ENCODE results near the gene QKI. TPM values are rescaled to one million over a fixed set of nuclear protein-coding genes. Genes with fewer than 3 reads are reported as not detected.
"Not testable (repeated sequence)": the region's sequence is repeated elsewhere in the genome, so short reads cannot be mapped to it uniquely, and the experiment has no call there.

Gene QKI
- polyA plus RNA-seq, 6 donors from 2014 or later = 20.4 to 67.9 (median 26.6) TPM

- ATAC-seq (ENCODE audit: low read depth in 2 of 2) = no peak
These were observed 33.3 kb upstream of the QKI start for GRCh38 chr6:163381118-163381756.

DNA sequence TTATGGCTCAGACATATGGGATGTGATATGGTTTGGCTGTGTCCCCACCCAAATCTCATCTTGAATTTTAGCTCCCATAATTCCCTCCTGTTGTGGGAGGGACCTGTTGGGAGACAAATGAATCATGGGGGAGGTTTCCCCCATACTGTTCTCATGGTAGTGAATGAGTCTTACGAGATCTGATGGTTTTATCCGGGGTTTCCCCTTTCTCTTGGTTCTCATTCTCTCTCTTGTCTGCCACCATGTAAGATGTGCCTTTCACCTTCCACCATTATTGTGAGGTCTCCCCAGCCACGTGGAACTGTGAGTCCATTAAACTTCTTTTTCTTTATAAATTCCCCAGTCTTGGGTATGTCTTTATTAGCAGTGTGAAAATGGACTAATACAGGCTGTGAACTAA, 31.1 kb upstream of the QKI start:
- not testable (repeated sequence) for H3K36me3 Mint-ChIP-seq; H3K27ac Mint-ChIP-seq; DNase-seq; H3K4me3 Mint-ChIP-seq; H3K4me1 Mint-ChIP-seq; ATAC-seq (ENCODE audit: low read depth in 2 of 2)
- Mint-ChIP-seq H3K27me3 (peaks cover 5 to 27% (median 7%) of the 10 kb centered on the region in 3 donors), H3K9me3 (peaks cover 0 to 24% (median 9%) of the 10 kb centered on the region in 7 donors)

More at GRCh38 chr6:163381118-163381756, 33.3 kb upstream of the QKI start:
- H3K27me3 Mint-ChIP-seq = peaks cover 8 to 33% (median 17%) of the 10 kb centered on the region in 3 donors
- H3K4me1 Mint-ChIP-seq = no peaks in the 10 kb centered on the region
- peaks cover 0 to 24% (median 9%) of the 10 kb centered on the region in 7 donors for H3K9me3 Mint-ChIP-seq
- H3K4me3 Mint-ChIP-seq = no peak overlapping the region
- H3K27ac Mint-ChIP-seq = no peak overlapping the region
- no peaks in the 10 kb centered on the region for H3K36me3 Mint-ChIP-seq
- DNase-seq = no peak

GRCh38 chr6:163383912-163384311, 30.6 kb upstream of the QKI start:
- peaks cover 5 to 27% (median 9%) of the 10 kb centered on the region in 3 donors for H3K27me3 Mint-ChIP-seq
- ATAC-seq (ENCODE audit: low read depth in 2 of 2) = no peak

DNA sequence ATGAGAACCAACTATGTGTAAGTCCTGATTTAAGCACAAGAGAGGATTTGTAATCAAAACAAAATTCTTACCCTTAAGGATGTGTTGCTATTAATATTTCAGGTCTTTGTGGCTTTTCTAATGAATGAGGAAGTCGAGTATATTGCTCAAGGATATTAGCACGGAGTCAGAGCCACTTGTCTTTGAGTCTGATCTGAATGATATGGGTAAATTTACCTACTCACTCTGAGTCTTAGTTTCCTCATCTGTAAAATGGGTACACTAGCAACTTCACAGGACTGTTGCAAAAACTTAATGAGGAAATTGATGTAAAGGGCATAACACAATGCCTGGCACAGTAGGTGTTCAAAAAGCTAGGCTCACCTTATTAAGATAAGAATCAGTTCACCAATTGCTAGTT, 30.0 kb upstream of the QKI start:
- DNase-seq = no peak
- Mint-ChIP-seq H3K36me3 (no peaks in the 10 kb centered on the region), H3K9me3 (peaks cover 0 to 24% (median 9%) of the 10 kb centered on the region in 7 donors), H3K27ac (no peak overlapping the region), H3K4me3 (no peak overlapping the region), H3K4me1 (no peaks in the 10 kb centered on the region), H3K27me3 (peaks cover 0 to 29% (median 10%) of the 10 kb centered on the region in 3 donors)
- ATAC-seq (ENCODE audit: low read depth in 2 of 2) = no peak

More at GRCh38 chr6:163383912-163384311, 30.6 kb upstream of the QKI start:
- Mint-ChIP-seq H3K27ac (no peak overlapping the region), H3K4me1 (no peaks in the 10 kb centered on the region), H3K9me3 (peaks cover 0 to 24% (median 9%) of the 10 kb centered on the region in 7 donors), H3K4me3 (no peak overlapping the region), H3K36me3 (no peaks in the 10 kb centered on the region)
- DNase-seq = no peak

DNA sequence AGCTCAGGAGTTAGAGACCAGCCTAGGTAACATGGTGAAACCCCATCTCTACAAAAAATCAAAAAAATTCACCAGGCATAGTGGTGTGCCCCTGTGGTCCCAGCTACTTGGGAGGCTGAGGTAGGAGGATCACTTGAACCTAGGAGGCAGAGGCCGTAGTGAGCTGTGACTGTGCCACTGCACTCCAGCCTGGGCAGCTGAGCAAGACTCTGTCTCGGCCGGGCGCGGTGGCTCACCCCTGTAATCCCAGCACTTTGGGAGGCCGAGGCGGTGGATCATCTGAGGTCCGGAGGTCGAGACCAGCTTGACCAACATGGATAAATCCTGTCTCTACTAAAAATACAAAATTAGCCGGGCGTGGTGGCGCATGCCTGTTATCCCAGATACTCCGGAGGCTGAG, 29.0 kb upstream of the QKI start:
- DNase-seq, H3K4me3 Mint-ChIP-seq: not testable (repeated sequence)

GRCh38 chr6:163386329-163386908, 28.1 kb upstream of the QKI start:
- DNase-seq (no peak), ATAC-seq (ENCODE audit: low read depth in 2 of 2) (no peak)
- Mint-ChIP-seq H3K4me1 (no peaks in the 10 kb centered on the region), H3K36me3 (no peaks in the 10 kb centered on the region), H3K27me3 (peaks cover 0 to 20% (median 17%) of the 10 kb centered on the region in 3 donors), H3K4me3 (no peak overlapping the region), H3K27ac (no peak overlapping the region), H3K9me3 (peaks cover 0 to 24% (median 9%) of the 10 kb centered on the region in 7 donors)

More for the DNA sequence above, 29.0 kb upstream of the QKI start:
- H3K36me3 Mint-ChIP-seq; H3K27ac Mint-ChIP-seq; H3K4me1 Mint-ChIP-seq; ATAC-seq (ENCODE audit: low read depth in 2 of 2): not testable (repeated sequence)
- Mint-ChIP-seq H3K9me3 (peaks cover 0 to 24% (median 9%) of the 10 kb centered on the region in 7 donors), H3K27me3 (peaks cover 0 to 25% (median 16%) of the 10 kb centered on the region in 3 donors)

DNA sequence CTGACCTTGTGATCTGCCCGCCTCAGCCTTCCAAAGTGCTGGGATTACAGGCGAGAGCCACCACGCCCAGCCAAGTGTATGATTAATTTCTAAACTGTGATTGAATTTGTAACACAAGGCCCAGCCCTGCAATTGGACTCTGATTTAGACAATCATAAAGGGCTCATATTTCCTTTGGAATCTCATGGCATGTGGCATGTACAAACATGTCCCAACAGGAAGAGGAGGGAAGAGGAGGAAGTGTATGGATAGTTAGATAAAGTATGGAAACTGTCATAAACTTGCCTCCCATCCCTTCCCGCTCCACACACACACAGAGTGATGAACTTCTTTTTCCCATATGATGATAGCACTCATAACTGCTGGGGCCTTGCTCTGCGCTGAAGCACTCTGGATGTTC, 27.2 kb upstream of the QKI start:
- no peaks in the 10 kb centered on the region for H3K36me3 Mint-ChIP-seq
- no peak overlapping the region for H3K27ac Mint-ChIP-seq
- ATAC-seq (ENCODE audit: low read depth in 2 of 2) (no peak), DNase-seq (no peak)
- no peaks in the 10 kb centered on the region for H3K4me1 Mint-ChIP-seq
- peaks cover 0 to 24% (median 9%) of the 10 kb centered on the region in 7 donors for H3K9me3 Mint-ChIP-seq
- peaks cover 0 to 20% (median 15%) of the 10 kb centered on the region in 3 donors for H3K27me3 Mint-ChIP-seq
- H3K4me3 Mint-ChIP-seq = peak overlapping the region in 1 of 8 donors; percentile 41

DNA sequence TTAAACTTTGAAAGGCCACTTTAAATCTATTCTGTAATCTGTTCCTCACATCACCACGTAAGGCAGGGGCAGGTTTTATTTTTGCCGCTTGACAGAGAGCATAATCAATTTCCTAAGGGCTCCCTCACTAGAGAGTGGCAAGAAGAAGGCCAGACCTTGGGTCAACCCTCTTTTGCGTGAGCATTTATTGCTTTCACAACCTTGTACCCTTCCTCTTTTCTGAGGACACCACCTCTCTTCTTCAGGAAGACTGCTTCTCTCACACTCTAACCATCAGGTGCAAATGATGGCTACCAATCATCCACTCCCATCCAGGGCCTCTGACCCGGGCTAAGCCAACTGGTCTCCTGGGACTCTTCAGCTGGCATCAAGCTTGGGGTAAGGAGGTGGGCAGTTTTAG, 25.2 kb upstream of the QKI start:
- Mint-ChIP-seq H3K27me3 (peaks cover 0 to 25% (median 9%) of the 10 kb centered on the region in 3 donors), H3K4me1 (no peaks in the 10 kb centered on the region), H3K36me3 (no peaks in the 10 kb centered on the region), H3K27ac (peak overlapping the region in 1 of 6 donors; percentile 77), H3K4me3 (peak overlapping the region in 1 of 8 donors; percentile 17), H3K9me3 (peaks cover 0 to 6% (median 0%) of the 10 kb centered on the region in 7 donors)
- ATAC-seq (ENCODE audit: low read depth in 2 of 2) = no peak
- no peak for DNase-seq

- Mint-ChIP-seq H3K27me3 (peaks cover 0 to 26% (median 16%) of the 10 kb centered on the region in 3 donors), H3K9me3 (no peaks in the 10 kb centered on the region), H3K4me1 (no peaks in the 10 kb centered on the region), H3K36me3 (no peaks in the 10 kb centered on the region), H3K27ac (no peak overlapping the region), H3K4me3 (no peak overlapping the region)
- ATAC-seq (ENCODE audit: low read depth in 2 of 2) (no peak), DNase-seq (no peak)
These were observed 23.7 kb upstream of the QKI start for GRCh38 chr6:163390770-163391169.

GRCh38 chr6:163391985-163392384, 22.5 kb upstream of the QKI start:
- peaks cover 5 to 7% (median 5%) of the 10 kb centered on the region in 3 donors for H3K4me1 Mint-ChIP-seq
- H3K27ac Mint-ChIP-seq = no peak overlapping the region
- DNase-seq (no peak), ATAC-seq (ENCODE audit: low read depth in 2 of 2) (no peak)
- no peaks in the 10 kb centered on the region for H3K36me3 Mint-ChIP-seq
- no peaks in the 10 kb centered on the region for H3K9me3 Mint-ChIP-seq
- no peak overlapping the region for H3K4me3 Mint-ChIP-seq
- peaks cover 7 to 34% (median 15%) of the 10 kb centered on the region in 3 donors for H3K27me3 Mint-ChIP-seq

DNA sequence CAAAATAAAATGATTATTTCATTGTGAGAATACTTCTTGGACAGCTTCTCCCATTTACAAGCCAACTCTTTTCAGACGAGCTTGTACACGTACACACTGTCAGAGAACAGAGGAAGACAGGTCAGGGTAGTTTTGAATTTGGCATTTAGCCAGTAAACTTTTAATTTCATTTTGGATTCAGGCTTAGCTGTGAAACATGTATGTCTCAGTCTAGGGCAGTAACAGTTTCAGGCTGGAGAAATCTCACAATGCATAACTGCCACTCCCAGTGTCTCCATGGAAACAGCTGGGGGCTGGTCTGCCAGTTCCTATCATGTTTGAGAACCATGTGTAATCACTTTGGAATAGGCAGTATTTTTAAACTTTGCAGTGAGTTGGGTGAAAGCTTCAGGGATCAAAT, 22.0 kb upstream of the QKI start:
- no peak overlapping the region for H3K27ac Mint-ChIP-seq

GRCh38 chr6:163393923-163394322, 20.6 kb upstream of the QKI start:
- no peak overlapping the region for H3K4me3 Mint-ChIP-seq
- H3K36me3 Mint-ChIP-seq = peaks cover 0 to 8% of the 10 kb centered on the region in 2 donors
- H3K4me1 Mint-ChIP-seq = peaks cover 5 to 12% (median 5%) of the 10 kb centered on the region in 3 donors
- peaks cover 0 to 3% (median 0%) of the 10 kb centered on the region in 7 donors for H3K9me3 Mint-ChIP-seq
- DNase-seq (no peak), ATAC-seq (ENCODE audit: low read depth in 2 of 2) (no peak)
- no peak overlapping the region for H3K27ac Mint-ChIP-seq
- H3K27me3 Mint-ChIP-seq = peaks cover 15 to 43% (median 25%) of the 10 kb centered on the region in 3 donors

More for the DNA sequence above, 22.0 kb upstream of the QKI start:
- DNase-seq (no peak), ATAC-seq (ENCODE audit: low read depth in 2 of 2) (no peak)
- no peaks in the 10 kb centered on the region for H3K9me3 Mint-ChIP-seq
- peaks cover 0 to 5% of the 10 kb centered on the region in 2 donors for H3K36me3 Mint-ChIP-seq
- peaks cover 12 to 39% (median 20%) of the 10 kb centered on the region in 3 donors for H3K27me3 Mint-ChIP-seq
- H3K4me1 Mint-ChIP-seq = peaks cover 5 to 7% (median 5%) of the 10 kb centered on the region in 3 donors
- H3K4me3 Mint-ChIP-seq = no peak overlapping the region

GRCh38 chr6:163394659-163395058, 19.9 kb upstream of the QKI start:
- peaks cover 0 to 8% of the 10 kb centered on the region in 2 donors for H3K36me3 Mint-ChIP-seq
- H3K27me3 Mint-ChIP-seq = peaks cover 23 to 43% (median 27%) of the 10 kb centered on the region in 3 donors
- H3K4me1 Mint-ChIP-seq = peaks cover 5 to 12% (median 5%) of the 10 kb centered on the region in 3 donors
- peaks cover 0 to 4% (median 0%) of the 10 kb centered on the region in 7 donors for H3K9me3 Mint-ChIP-seq
- H3K27ac Mint-ChIP-seq = no peak overlapping the region
- no peak for ATAC-seq (ENCODE audit: low read depth in 2 of 2)
- H3K4me3 Mint-ChIP-seq = no peak overlapping the region
- DNase-seq = no peak

All from naive B cell (primary cell).